ENCODE results near the gene ACSF2.

The ACSF2 gene

GRCh38 chr17:50425682-50426471, at the start of gene ACSF2:
ACSF2 (plus strand) TSS chr17:50426218; CDS start chr17:50426262, 44 bp downstream.
- Mint-ChIP-seq H3K4me1 (peaks cover 28 to 38% of the 10 kb centered on the region in 2 donors), H3K9me3 (no peaks in the 10 kb centered on the region), H3K27ac (peak within 1 kb of the TSS; percentile 85), H3K36me3 (no peaks in the 10 kb centered on the region), H3K4me3 (peak within 1 kb of the TSS; percentile 87 to 93), H3K27me3 (no peaks in the 10 kb centered on the region)
- ATAC-seq (replicated peaks) (peak; percentile 82 to 91), DNase-seq (peak; percentile 57)

- Mint-ChIP-seq H3K4me1 (no peaks in the 10 kb centered on the region), H3K27ac (no peak overlapping the region), H3K4me3 (no peak overlapping the region), H3K27me3 (no peaks in the 10 kb centered on the region), H3K9me3 (no peaks in the 10 kb centered on the region), H3K36me3 (peaks cover 21 to 52% of the 10 kb centered on the region in 2 donors)
- ATAC-seq (replicated peaks) (no peak), DNase-seq (no peak)
Observed at GRCh38 chr17:50379351-50380132, 46.5 kb upstream of the ACSF2 start.

- Mint-ChIP-seq H3K27ac (no peak overlapping the region), H3K9me3 (no peaks in the 10 kb centered on the region), H3K36me3 (peaks cover 27 to 58% of the 10 kb centered on the region in 2 donors), H3K4me3 (no peak overlapping the region), H3K4me1 (no peaks in the 10 kb centered on the region), H3K27me3 (no peaks in the 10 kb centered on the region)
- ATAC-seq (replicated peaks) (no peak), DNase-seq (no peak)
Observed at GRCh38 chr17:50380369-50381259, 45.4 kb upstream of the ACSF2 start.

GRCh38 chr17:50381260-50381815, 44.7 kb upstream of the ACSF2 start:
- Mint-ChIP-seq H3K36me3 (peaks cover 30 to 64% of the 10 kb centered on the region in 2 donors), H3K27me3 (no peaks in the 10 kb centered on the region), H3K4me3 (no peak overlapping the region), H3K9me3 (no peaks in the 10 kb centered on the region), H3K27ac (no peak overlapping the region), H3K4me1 (no peaks in the 10 kb centered on the region)
- ATAC-seq (replicated peaks) = no peak
- DNase-seq = no peak

GRCh38 chr17:50381920-50382319, 44.1 kb upstream of the ACSF2 start:
- ATAC-seq (replicated peaks) = no peak
- no peak overlapping the region for H3K4me3 Mint-ChIP-seq
- no peaks in the 10 kb centered on the region for H3K9me3 Mint-ChIP-seq
- no peaks in the 10 kb centered on the region for H3K4me1 Mint-ChIP-seq
- no peak for DNase-seq
- peaks cover 34 to 70% of the 10 kb centered on the region in 2 donors for H3K36me3 Mint-ChIP-seq
- H3K27ac Mint-ChIP-seq = peak overlapping the region; percentile 16
- no peaks in the 10 kb centered on the region for H3K27me3 Mint-ChIP-seq

- H3K27me3 Mint-ChIP-seq = no peaks in the 10 kb centered on the region
- peak overlapping the region; percentile 63 for H3K27ac Mint-ChIP-seq
- DNase-seq (no peak), ATAC-seq (replicated peaks) (no peak)
- H3K36me3 Mint-ChIP-seq = peaks cover 45 to 80% of the 10 kb centered on the region in 2 donors
- H3K4me3 Mint-ChIP-seq = no peak overlapping the region
- H3K4me1 Mint-ChIP-seq = peaks cover 0 to 2% of the 10 kb centered on the region in 2 donors
- no peaks in the 10 kb centered on the region for H3K9me3 Mint-ChIP-seq
Observed at GRCh38 chr17:50382931-50383330, 43.1 kb upstream of the ACSF2 start.

- Mint-ChIP-seq H3K4me1 (peaks cover 7 to 9% of the 10 kb centered on the region in 2 donors), H3K27ac (peak overlapping the region; percentile 67), H3K9me3 (no peaks in the 10 kb centered on the region), H3K27me3 (no peaks in the 10 kb centered on the region), H3K36me3 (peaks cover 51 to 72% of the 10 kb centered on the region in 2 donors), H3K4me3 (no peak overlapping the region)
- DNase-seq (no peak), ATAC-seq (replicated peaks) (no peak)
Observed at GRCh38 chr17:50386510-50386909, 39.5 kb upstream of the ACSF2 start.

- H3K4me3 Mint-ChIP-seq = no peak overlapping the region
- no peak overlapping the region for H3K27ac Mint-ChIP-seq
- no peaks in the 10 kb centered on the region for H3K27me3 Mint-ChIP-seq
- DNase-seq (no peak), ATAC-seq (replicated peaks) (no peak)
- H3K36me3 Mint-ChIP-seq = peaks cover 57 to 81% of the 10 kb centered on the region in 2 donors
- H3K4me1 Mint-ChIP-seq = peaks cover 21 to 29% of the 10 kb centered on the region in 2 donors
- H3K9me3 Mint-ChIP-seq = no peaks in the 10 kb centered on the region
Observed at GRCh38 chr17:50388728-50389127, 37.3 kb upstream of the ACSF2 start.

- H3K36me3 Mint-ChIP-seq = peaks cover 60 to 82% of the 10 kb centered on the region in 2 donors
- H3K27ac Mint-ChIP-seq = no peak overlapping the region
- no peak for DNase-seq
Observed at GRCh38 chr17:50389534-50389933, 36.5 kb upstream of the ACSF2 start.

GRCh38 chr17:50392621-50393020, 33.4 kb upstream of the ACSF2 start:
- Mint-ChIP-seq H3K36me3 (peaks cover 47 to 68% of the 10 kb centered on the region in 2 donors), H3K4me3 (no peak overlapping the region), H3K27me3 (no peaks in the 10 kb centered on the region), H3K9me3 (no peaks in the 10 kb centered on the region), H3K4me1 (peaks cover 38 to 56% of the 10 kb centered on the region in 2 donors), H3K27ac (no peak overlapping the region)
- no peak for DNase-seq
- ATAC-seq (replicated peaks) = no peak

More at GRCh38 chr17:50389534-50389933, 36.5 kb upstream of the ACSF2 start:
- Mint-ChIP-seq H3K4me1 (peaks cover 25 to 35% of the 10 kb centered on the region in 2 donors), H3K27me3 (no peaks in the 10 kb centered on the region), H3K4me3 (no peak overlapping the region), H3K9me3 (no peaks in the 10 kb centered on the region)
- ATAC-seq (replicated peaks) = no peak

GRCh38 chr17:50393700-50394099, 32.3 kb upstream of the ACSF2 start:
- no peak for ATAC-seq (replicated peaks)
- Mint-ChIP-seq H3K36me3 (peaks cover 39 to 57% of the 10 kb centered on the region in 2 donors), H3K27ac (peak overlapping the region; percentile 84), H3K4me3 (no peak overlapping the region), H3K4me1 (peaks cover 39 to 60% of the 10 kb centered on the region in 2 donors), H3K9me3 (no peaks in the 10 kb centered on the region), H3K27me3 (no peaks in the 10 kb centered on the region)
- no peak for DNase-seq

GRCh38 chr17:50394711-50395110, 31.3 kb upstream of the ACSF2 start:
- Mint-ChIP-seq H3K27ac (peak overlapping the region; percentile 59), H3K4me3 (peak overlapping the region in 1 of 2 donors; percentile 94), H3K36me3 (peaks cover 37 to 55% of the 10 kb centered on the region in 2 donors), H3K9me3 (no peaks in the 10 kb centered on the region), H3K4me1 (peaks cover 39 to 60% of the 10 kb centered on the region in 2 donors), H3K27me3 (no peaks in the 10 kb centered on the region)
- no peak for DNase-seq
- ATAC-seq (replicated peaks) = no peak

GRCh38 chr17:50396261-50397110, 29.5 kb upstream of the ACSF2 start:
- H3K27me3 Mint-ChIP-seq = no peaks in the 10 kb centered on the region

More at GRCh38 chr17:50396261-50397110, 29.5 kb upstream of the ACSF2 start:
- Mint-ChIP-seq H3K4me1 (peaks cover 34 to 53% of the 10 kb centered on the region in 2 donors), H3K9me3 (no peaks in the 10 kb centered on the region), H3K36me3 (peaks cover 29 to 42% of the 10 kb centered on the region in 2 donors), H3K27ac (peak overlapping the region; percentile 93), H3K4me3 (peak overlapping the region; percentile 94 to 96)
- no peak for DNase-seq
- peak; percentile 26 to 30 for ATAC-seq (replicated peaks)

Measured in stimulated activated naive B cell treated with anti-CD40 and anti-IgM and Interleukin-4, amounts not matched to agents 10 μg/mL and 1 μg/mL and 100 μg/mL, for 72 hours (primary cell).